ENCODE measurements around the gene HDAC4. TPM values are rescaled to one million over a fixed set of nuclear protein-coding genes. Genes with fewer than 3 reads are reported as not detected.

HDAC4 gene
- total and polyA plus RNA-seq, 8 donors: 1.7 to 98.8 (median 24.5) TPM

- WGBS, 5 donors: 68 to 89% (median 71%) methylated on average over 10 of the region's 10 CpGs
- Histone ChIP-seq H3K4me3 (no peak overlapping the region), H3K27ac (no peak overlapping the region), H3K27me3 (peaks cover 0 to 40% (median 6%) of the 10 kb centered on the region in 3 donors), H3K36me3 (no peaks in the 10 kb centered on the region), H3K4me1 (peaks cover 0 to 12% (median 0%) of the 10 kb centered on the region in 4 donors), H3K9me3 (peaks cover 0 to 2% (median 1%) of the 10 kb centered on the region in 4 donors)
- peak; percentile 23 to 70 for DNase-seq
- intact Hi-C loops (cut with DNase I; ENCODE audit: low total_unique reads): no loop called here
- no peak for TF ChIP-seq POLR2AphosphoS5 (IDR thresholded peaks at IDR 0.05)
- no peak for TF ChIP-seq CTCF (IDR thresholded peaks at IDR 0.05)
- no peak for TF ChIP-seq EP300 (IDR thresholded peaks at IDR 0.05)
- TF ChIP-seq POLR2A (IDR thresholded peaks at IDR 0.05): no peak
Observed at GRCh38 chr2:239006622-239007285, 394.1 kb downstream of the HDAC4 start.

DNA sequence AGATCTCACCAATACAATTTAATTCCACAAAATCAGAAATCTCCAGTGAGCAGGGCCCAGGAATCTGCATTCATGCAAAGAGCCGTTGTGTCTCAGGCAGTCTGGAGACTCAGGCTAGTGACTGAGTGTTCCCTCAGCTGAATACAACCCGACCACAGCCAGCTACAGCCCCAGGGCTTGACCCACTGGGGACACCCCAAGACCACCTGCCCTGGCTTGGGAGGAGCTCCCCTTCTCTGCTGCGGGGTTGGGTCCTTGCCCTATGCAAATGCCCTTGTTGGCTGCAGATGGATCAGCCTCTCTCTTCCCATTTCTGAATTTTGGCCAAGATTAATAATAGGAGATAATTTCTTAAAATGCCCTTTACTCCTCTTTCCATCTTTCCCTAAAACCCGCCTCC, 395.2 kb downstream of the HDAC4 start:
- TF ChIP-seq EP300 (IDR thresholded peaks at IDR 0.05) (no peak), POLR2AphosphoS5 (IDR thresholded peaks at IDR 0.05) (no peak), CTCF (IDR thresholded peaks at IDR 0.05) (no peak), POLR2A (IDR thresholded peaks at IDR 0.05) (no peak)
- no peaks in the 10 kb centered on the region for H3K36me3 ChIP-seq
- 72 to 82% (median 77%) methylated on average over 4 of the region's 4 CpGs for WGBS, 5 donors
- no peak for DNase-seq
- H3K4me1 ChIP-seq: peaks cover 0 to 12% (median 0%) of the 10 kb centered on the region in 4 donors
- peaks cover 0 to 9% (median 5%) of the 10 kb centered on the region in 4 donors for H3K9me3 ChIP-seq
- H3K27ac ChIP-seq: no peak overlapping the region
- no peak overlapping the region for H3K4me3 ChIP-seq
- peaks cover 0 to 34% (median 5%) of the 10 kb centered on the region in 3 donors for H3K27me3 ChIP-seq
- intact Hi-C loops (cut with DNase I; ENCODE audit: low total_unique reads): no loop called here

DNA sequence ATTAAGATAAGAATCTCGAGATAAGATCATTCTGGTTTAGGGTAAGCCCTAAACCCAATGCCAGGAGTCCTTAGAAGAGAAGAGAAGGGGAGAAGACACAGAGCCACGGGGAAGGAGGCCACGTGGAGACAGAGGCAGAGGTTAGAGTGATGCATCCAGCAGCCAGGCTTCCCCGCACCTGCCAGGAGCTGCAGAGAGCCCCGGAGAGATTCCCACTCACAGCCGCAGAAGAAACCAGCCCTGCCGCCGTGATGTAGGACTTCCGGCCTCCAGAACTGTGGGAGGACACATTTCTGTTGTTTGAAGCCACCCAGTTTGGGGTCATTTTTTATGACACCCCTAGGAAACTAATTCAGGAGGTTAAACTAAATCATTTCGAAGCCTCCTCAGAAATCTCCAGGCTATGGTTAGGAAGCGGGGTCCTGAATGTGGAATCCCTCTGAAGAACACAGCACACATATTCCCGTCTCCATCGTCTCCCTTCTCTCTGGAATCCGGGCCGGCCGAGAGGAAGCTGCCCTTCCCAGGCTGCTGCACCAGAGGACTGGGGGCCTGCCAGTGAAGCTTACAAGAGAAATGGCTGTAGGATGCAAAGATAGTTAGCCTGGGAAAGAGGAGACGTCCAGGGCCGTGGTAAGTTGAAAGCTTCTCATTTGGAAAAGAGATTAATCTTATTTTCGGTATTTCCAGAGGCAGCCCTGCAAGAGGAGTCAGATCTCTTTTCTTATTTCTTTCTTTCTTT, 396.4 kb downstream of the HDAC4 start:
- intact Hi-C loops (cut with DNase I; ENCODE audit: low total_unique reads): no loop called here
- H3K27me3 ChIP-seq: peaks cover 0 to 30% (median 1%) of the 10 kb centered on the region in 3 donors
- peaks cover 0 to 12% (median 0%) of the 10 kb centered on the region in 4 donors for H3K4me1 ChIP-seq
- peaks cover 0 to 9% (median 5%) of the 10 kb centered on the region in 4 donors for H3K9me3 ChIP-seq
- no peak overlapping the region for H3K4me3 ChIP-seq
- peak in 1 of 2 donors; percentile 7 for DNase-seq
- H3K36me3 ChIP-seq: no peaks in the 10 kb centered on the region
- TF ChIP-seq EP300 (IDR thresholded peaks at IDR 0.05) (no peak), POLR2A (IDR thresholded peaks at IDR 0.05) (no peak), POLR2AphosphoS5 (IDR thresholded peaks at IDR 0.05) (no peak), CTCF (IDR thresholded peaks at IDR 0.05) (no peak)
- 81 to 89% (median 84%) methylated on average over 19 of the region's 19 CpGs for WGBS, 5 donors
- H3K27ac ChIP-seq: no peak overlapping the region

DNA sequence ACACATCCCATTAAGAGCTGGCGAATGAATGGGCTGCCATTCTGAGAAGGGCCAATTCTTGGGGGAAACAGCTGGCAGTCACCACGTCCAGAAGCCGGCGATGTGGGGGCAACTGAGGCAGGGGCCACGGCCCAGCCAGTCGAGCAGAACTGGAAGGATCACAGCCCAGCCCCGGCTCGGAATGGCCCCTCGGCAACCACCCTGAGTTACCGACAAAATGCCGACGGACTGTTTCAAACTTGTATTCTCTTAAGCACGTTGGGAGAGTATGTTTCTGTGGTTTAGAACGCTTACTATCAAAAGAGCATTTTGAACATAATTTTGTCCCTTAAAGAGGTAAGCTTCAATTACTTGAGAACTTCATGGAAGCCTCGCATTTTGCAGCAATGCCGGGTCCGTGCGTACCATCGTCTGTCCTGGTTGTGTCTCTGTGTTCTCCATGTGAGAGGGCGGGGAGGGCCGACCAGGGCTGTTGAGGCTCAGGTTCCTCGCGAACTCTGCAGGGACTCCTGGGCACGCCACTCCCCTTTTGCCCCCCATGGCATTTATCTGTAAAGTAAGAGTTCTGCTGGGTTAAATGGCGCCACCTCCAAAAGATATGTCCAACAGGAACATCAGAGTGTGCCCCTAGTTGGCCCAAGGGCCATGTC, 397.1 kb downstream of the HDAC4 start:
- H3K27ac ChIP-seq: peak overlapping the region in 2 of 5 donors; percentile 2 to 69
- TF ChIP-seq EP300 (IDR thresholded peaks at IDR 0.05) (no peak), POLR2A (IDR thresholded peaks at IDR 0.05) (no peak), CTCF (IDR thresholded peaks at IDR 0.05) (no peak), POLR2AphosphoS5 (IDR thresholded peaks at IDR 0.05) (no peak)
- no peak for DNase-seq
- peaks cover 0 to 23% (median 0%) of the 10 kb centered on the region in 3 donors for H3K27me3 ChIP-seq
- 58 to 83% (median 81%) methylated on average over 25 of the region's 25 CpGs for WGBS, 5 donors
- H3K4me1 ChIP-seq: peaks cover 0 to 12% (median 0%) of the 10 kb centered on the region in 4 donors
- no peak overlapping the region for H3K4me3 ChIP-seq
- no peaks in the 10 kb centered on the region for H3K36me3 ChIP-seq
- intact Hi-C loops (cut with DNase I; ENCODE audit: low total_unique reads): no loop called here
- peaks cover 0 to 9% (median 5%) of the 10 kb centered on the region in 4 donors for H3K9me3 ChIP-seq

All from stomach (tissue), 9 donors.